HS-27A (cell line): Measurements from ENCODE around the gene ACOT8.
"Not testable (repeated sequence)": the region's sequence is repeated elsewhere in the genome, so short reads cannot be mapped to it uniquely, and the experiment has no call there.

Experiments
- DNase-seq: peaks from one replicate; pipeline ENCODE4 v3.0.0-alpha.2; 2012; ENCODE audit warnings: low read depth, missing footprints

Gene ACOT8

DNA sequence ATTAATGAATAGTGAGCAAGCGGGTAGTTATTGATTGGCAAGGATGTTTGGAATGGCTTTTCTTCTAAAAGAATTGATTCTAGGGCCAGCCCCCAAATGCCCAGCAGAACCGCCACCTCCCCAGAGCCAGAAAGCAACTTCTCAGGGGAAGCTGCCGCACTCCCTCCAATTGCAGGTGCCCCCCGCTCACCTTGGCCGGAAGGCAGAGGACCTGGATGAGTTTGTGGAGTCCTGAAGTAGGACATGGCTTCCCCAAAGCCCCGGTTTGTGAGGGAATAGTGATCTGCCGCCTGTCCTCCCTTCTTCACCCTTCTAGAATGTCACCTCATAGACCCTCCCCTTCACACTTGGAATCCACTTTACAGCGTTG, 30.1 kb upstream of the ACOT8 start, which contains the start of gene SPATA25:
Gene SPATA25, minus strand, starts transcription at position 277 of the 370 bp plus-strand sequence. Its CDS starts 32 bp downstream, at position 245.
- DNase-seq: no peak

DNA sequence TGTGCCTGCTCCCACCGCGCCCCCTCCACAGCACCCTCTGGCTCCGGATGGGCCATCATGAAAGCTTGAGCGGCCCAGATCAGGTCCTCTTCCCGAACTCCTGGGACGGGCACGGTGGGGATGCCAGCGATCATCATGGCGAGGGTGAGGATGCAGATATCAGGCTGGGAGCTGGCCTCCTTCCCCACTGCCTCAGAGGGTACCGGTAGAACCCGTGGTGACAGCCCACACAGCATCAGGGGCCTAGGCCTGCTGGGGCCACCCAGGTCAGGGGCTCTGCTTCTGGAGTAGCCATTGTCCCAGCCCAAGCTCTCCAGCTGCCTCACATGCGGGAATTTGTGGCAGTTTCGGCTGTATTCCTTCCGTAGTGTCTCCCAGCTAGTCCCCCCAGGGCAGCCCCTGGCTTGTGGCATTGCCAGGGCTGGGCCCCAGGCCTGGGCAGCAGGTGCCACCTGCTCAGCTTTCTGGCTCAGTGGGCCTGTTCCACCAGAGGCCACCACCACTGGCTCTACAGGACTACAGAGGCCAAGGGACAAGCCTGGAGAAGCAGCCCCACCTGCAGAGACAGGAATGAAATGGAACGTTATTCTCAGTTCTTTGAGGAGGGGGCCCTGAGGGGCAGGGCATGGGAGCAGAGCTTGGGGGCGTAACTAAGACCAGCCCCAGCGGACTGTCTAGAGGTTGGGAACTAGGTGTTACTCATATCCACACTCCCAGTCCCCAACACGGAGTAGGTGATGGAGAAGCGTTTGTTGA, 29.6 kb upstream of the ACOT8 start:
- no peak for DNase-seq

DNA sequence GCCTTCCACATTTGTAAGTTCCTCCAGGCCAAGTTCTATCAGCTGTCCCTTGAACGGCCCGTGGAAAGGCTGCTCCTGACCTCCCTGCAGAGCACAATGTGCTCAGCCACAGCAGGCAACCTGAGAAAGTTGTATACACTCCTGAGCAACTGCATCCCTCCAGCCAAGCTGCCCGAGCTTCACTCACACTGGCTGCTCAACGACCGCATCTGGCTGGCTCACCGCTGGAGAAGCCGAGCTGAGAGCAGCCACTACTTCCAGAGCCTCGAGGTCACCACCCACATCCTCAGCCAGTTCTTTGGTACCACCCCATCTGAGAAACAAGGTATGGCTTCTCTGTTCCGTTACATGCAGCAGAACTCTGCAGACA, 25.9 kb upstream of the ACOT8 start:
- DNase-seq: no peak

DNA sequence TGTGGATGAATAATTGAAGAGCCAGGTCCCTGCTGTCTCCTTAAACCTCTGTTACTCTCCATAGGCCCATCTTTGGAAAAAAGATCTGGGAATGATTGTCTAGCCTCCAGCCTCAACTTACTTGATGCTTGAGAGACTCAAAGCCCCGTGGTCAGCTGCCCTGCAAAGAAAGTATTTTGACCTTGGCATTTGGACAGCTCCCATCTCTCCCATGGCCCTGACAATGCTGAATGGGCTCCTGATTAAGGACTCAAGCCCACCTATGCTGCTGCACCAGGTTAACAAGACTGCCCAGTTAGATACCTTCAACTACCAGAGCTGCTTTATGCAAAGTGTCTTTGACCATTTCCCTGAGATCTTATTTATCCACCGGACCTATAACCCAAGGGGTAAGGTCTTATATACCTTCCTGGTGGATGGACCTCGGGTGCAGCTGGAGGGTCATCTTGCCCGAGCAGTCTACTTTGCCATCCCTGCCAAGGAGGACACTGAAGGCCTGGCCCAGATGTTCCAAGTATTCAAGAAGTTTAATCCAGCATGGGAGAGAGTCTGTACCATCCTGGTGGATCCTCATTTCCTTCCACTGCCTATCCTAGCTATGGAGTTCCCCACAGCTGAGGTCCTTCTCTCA, 25.4 kb upstream of the ACOT8 start:
- no peak for DNase-seq

DNA sequence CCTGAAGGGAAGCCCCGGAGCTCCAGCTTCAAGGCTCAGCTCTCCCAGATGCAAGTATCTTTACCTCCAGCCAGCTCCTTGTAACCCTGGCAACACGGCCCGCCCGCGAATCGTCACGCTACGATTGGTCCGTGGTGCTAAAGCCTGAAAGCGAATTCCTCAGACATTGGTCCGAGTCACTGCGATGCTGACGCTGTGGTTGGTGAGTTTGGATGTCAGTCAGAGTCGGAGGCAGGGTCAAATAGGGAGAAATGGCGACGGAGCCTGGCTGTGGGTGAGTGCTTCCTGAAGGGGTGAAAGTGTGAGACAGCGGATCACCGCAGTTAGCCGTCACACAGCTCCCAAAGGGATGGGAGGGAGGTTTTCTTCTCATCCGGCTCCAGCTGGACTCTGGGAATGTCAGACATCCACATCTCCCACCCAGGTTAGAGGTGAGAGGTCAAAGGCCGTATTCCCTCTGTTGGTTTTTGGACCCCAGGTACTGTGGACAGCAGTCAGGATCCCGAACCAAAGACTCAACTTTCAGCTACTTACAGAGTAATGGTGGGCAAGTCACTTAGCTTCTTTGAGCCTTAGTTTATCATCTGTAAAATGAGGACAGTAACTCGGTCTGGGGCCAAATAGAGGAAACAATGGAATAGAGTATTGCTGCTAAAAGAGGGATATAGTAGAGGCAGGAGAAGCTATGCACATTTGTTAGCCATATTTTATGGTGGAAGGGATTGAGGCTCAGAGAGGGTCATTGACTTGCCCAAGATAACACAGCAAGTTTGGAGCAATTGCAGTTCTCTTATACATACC, 24.0 kb upstream of the ACOT8 start, which contains the start of gene ZSWIM1:
Gene ZSWIM1, plus strand, starts transcription at position 240 of the 801 bp plus-strand sequence. CDS start 1,366 bp downstream, outside the sequence.
- DNase-seq: peak; percentile 98

DNA sequence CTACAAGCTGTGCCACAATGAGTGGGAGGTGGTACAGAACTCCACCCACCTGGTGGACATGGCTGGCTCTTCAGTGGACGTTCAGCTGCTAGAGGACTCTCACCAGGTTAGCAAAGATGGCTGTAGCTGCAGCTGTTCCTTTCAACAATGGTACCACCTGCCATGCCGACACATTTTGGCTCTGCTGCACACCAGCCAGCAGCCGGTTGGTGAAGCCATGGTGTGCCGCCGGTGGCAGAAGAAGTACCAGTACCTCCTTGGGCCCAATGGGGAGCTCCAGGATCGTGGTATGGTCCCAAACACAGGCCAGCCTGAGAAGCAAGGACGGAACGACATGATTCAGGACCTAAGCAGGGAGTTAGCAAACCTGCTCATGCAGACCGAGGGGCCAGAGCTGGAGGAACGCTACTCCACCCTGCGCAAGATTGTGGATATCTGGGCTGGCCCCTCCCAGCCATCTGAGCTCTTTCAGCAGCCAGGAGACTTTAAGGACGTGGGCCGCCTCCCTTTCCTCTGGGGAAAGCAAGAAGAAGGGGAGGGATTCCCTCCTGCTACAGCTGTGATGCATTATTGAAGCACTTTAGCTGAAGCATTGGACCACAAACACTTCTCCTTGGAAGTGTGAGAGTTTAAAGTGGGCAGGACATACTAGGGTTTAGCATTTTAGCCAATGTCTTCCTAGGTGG, 21.0 kb upstream of the ACOT8 start:
- DNase-seq: no peak

DNA sequence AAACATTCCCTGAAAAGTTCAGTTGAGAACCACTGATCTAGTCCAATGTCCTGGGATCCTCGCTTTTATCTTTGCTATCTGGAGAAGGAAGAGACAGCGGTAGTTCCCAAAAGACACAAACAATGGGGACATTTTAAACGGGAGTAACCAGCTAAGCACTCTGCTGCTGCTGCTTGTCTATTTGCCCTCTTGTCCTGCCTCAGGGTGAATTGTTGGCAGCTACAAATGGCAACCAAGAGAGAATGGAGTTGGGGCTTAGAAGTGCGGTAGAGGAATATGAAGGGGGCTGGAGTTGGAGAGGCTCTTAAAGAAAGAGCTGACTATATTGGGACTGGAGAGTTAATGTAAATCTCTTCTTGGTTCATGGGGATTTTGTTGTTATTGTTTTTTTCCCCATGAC, 17.4 kb upstream of the ACOT8 start:
- DNase-seq: no peak

DNA sequence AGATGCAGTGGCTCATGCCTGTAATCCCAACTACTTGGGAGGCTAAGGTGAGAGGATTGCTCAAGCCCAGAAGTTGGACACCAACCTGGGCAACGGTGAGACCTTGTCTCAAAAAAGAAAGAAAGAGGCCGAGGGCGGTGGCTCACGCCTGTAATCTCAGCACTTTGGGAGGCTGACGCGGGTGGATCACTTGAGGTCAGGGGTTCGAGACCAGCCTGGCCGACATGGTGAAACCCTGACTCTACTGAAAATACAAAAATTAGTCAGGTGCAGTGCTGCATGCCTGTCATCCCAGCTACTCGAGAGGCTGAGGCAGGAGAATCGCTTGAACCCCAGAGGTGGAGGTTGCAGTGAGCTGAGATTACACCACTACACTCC, 16.9 kb upstream of the ACOT8 start:
- not testable (repeated sequence) for DNase-seq

DNA sequence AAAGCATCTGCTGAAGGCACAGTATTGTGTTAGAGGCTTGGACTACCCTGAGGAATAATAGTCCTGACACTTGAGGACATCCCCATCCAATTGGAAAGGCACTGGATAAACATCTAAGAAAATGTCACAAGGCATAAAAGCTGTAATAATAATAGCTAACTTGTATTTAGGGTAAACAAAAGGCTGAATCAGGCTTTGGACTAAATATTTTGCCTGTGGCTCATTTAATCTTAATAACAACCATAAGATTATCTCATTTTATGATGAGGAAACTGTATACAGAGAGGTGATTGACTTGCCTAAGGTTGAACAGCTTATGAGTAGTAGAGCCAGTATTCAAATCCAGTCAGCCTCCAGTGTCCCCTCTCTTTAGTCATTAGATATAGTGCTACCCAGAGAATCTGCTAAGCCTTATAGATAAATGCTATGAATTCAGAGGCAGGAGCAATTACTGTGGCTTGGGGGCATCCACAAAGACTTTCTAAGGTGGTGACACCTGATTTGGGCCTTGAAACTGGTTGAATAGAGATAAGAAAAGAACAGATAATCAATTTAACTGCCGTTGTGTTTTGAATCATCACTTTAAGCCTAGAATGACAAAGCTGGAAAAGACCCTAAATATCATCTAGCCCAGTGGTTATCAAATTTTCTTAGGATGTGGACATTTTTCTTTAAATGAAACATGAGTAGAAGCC, 16.4 kb upstream of the ACOT8 start:
- no peak for DNase-seq

DNA sequence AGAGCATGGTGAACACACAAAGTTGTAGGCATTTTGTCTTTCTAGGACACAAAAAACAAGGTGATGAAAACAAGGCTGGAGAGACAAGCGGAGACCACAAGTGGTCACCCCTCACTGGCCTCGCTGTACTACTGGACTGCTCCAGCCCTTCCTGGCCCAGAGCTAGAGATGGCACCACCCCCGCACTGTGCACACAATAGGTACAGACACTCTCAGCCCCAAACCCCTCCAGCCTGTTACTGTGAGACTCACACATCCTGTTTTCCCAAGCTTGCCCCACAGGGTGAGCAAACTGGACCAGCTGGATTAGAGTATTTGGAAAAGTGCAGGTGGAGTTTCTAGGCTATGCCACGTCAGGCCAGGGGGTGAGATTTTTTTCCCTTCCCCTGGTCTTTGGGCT, 15.4 kb upstream of the ACOT8 start:
- DNase-seq: no peak

DNA sequence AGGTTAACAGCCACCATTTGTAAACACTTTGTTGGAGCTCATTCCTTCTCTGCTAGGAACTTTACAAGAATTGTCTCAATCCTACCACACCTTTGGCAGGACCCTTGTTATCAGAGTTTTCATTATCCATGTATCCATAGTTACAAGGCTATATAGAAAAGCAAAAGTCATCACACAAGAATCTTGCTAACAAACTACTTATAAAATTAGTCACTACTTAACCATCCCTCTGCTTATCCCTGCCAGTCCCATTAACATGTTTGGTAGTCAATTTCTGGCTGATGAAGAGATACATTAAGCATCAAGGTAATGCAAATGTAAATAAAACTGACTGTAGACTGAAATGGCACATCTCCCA, 10.6 kb upstream of the ACOT8 start:
- no peak for DNase-seq

DNA sequence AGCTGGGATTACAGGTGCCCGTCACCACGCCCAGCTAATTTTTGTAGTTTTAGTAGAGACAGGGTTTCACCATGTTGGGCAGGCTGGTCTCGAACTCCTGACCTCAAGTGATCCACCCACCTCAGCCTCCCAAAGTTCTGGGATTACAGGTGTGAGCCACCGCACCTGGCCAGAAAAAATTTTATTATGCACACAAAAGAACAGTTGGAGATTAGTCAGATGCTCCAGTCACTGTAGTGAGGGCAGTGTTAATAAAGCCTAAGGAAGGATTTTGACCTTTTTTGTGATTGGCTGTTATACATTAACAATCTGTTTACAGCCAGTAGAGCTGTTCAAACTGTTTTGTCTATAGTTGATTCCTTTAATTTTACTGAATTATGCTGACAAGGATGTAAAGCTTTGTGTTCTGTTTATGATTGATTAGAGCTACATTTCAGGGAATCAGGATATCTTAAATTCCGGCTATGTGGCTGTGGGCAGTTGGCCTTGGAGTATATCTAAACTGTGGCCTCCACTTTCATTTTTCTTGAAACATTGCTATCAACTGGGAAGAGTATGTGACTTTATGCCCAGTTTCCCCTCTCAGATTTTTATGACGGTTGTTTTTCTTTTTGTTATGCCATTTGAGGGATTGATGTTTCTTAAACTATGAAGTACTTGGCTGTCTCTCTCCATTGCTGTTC, 10.1 kb upstream of the ACOT8 start:
- no peak for DNase-seq

DNA sequence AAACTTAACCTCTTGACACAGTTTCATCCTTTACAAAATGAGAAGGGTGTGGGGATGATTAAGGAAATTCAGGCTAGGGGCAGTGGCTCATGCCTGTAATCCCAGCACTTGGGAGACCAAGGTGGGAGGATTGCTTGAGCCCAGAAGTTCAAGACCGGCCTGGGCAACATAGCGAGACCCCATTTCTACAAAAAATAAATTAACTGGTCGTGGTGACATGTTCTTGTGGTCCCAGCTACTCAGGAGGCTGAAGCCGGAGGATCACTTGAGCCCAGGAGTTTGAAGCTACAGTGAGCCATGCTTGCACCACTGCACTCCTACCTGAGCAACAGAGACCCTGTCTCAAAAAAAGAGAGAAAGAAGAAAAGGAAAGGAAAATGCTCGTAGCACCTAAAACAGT, 9.3 kb upstream of the ACOT8 start:
- DNase-seq: no peak

DNA sequence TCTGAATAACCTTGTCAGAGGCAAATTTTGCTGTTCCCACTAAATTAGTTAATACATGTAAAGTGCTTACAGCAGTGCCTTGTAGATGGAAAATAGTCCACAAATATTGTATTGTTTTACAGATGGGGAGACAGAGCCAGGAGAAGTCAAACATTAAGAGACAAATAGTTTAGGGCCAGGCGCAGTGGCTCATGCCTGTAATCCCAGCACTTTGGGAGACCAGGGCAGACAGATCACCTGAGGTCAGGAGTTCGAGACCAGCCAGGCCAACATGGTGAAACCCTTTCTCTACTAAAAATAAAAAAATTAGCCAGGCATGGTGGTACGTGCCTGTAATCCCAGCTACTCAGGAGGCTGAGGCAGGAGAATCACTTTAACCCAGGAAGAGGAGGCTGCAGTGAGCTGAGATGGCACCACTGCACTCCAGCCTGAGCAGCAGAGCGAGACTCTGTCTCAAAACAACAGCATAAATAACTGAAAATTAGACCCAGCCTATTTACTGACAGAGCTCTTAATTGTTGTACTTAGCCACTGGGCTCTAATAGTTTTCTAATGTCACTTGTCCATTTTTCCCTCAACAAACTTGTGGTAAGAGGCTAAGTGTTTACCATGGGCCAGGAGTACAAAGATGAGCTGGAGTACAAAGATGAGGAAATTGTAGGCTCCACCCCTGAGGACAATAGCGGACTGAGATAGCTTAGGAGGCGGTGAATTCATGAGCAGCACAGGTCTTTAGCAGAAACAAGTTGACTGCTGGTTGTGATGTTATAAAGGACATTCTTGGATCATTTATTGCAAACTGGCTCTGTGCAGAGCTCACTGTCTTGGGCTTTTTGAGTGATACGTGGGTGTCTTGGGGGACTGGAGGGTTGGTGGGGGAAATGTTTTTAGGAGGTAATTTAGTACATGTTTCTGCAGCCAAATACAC, 6.6 kb upstream of the ACOT8 start:
- DNase-seq: no peak

DNA sequence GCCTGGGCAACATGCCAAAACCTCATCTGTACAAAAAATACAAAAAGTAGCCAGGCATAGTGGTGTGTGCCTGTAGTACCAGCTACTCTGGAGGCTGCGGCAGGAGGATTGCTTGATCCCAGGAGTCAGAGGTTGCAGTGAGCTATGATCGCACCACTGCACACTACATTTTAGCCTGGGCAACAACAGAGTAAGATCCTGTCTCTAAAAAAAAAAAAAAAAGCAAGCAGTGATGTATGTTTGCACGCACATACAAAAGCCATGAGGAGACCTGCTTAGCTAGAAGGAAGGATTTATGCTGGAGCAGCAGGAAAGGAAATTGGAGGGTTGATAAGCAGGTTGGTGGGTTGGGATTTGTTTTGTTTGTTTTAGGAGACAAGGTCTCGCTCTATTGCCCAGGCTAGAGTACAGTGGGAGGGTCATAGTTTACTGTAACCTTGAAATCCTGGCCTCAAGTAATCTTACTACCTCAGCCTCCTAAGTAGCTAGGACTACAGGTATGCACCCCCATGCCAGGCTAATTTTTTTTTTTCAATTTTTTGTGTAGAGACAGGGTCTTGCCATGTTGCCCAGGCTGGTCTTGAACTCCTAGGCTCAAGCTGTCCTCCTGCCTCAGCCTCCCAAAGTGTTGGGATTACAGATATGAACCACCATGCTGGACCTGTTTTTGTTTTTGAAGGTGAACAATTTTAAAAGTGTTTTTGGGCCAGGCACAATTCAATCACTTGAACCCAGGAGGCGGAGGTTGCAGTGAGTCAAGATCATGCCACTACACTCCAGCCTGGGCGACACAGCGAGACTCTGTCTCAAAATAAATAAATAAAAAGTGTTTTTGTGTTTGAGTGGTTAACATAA, 4.3 kb upstream of the ACOT8 start:
- DNase-seq: no peak

DNA sequence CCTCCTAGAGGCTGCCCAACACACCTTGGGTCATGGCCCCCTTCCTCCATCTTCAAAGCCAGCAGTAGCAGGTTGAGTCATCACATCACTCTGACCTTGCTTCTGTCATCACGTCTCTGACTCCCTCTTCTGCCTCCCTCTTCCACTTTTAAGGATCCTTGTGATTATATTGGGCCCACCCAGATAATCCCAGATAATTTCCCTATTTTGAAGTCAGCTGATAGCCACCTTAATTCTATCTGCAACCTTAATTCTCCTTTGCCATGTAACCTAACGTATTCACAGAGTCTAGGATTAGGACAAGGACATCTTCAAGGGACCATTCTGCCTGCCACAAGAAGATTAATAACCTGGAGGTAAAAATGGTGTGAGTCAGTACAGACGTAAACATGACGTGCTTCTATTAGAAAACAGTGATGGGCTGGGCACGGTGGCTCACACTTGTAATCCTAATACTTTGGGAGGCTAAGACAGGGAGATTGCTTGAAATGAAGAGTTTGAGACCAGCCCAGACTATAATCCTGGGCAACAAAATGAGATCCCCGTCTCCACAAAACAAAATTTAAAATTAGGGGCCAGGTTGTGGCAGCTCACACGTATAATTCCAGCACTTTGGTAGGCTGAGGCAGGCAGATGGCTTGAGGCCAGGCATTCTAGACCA, 3.5 kb upstream of the ACOT8 start:
- no peak for DNase-seq

DNA sequence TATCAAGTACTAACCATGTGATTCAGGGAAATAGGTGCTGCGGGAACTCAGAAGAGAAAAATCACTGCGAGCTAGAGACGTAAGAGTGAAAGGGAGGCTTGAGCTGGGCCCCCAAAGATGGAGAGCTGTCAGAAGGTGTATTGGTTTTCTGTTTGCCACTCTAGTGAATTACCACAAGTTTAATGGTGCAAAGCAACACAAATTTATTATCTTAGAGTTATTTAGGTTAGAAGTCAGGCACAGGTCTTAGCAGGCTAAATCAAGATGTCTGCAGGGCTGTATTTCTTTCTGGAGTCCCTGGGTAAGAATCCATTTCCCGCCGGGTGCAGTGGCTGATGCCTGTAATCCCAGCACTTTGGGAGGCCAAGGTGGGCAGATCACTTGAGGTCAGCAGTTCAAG, 2.7 kb upstream of the ACOT8 start:
- DNase-seq: no peak

DNA sequence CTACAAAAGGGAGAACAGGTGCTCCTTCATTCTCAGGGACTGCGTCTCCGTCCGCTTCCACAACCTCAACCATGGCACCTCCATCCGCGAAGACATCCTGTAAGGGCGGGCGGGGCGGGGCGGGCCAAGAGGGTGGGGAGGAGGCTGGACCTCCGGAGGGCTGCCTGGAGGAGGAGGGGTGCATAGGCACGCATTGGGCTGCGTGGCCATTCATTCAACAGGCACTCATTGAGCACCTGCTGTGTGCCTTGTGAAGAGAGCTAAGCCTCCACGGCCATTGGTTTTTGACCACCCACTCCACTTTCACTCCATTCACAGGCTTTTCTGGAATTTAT, 657 bp upstream of the ACOT8 start:
- DNase-seq: no peak

DNA sequence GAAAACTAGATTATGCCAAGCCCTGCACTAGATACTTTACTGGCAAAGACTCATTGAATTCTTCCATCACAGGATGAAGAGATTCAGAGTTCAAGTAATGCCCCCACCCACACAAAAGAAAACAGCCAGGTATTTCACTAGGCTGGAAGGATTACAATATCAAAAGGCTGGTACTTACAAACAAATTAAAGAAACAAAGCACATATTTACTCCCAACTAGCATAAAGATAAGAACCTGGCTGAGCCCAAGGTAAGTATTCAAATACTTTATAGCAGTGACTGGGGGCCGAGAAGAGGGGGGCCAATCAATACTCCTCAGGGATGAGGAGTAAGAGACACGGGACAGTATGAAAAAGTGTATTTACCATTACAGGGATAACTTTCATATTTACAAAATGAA, 3.7 kb downstream of the ACOT8 start:
- no peak for DNase-seq
